ENCODE results near the gene GRAMD4.

DNA sequence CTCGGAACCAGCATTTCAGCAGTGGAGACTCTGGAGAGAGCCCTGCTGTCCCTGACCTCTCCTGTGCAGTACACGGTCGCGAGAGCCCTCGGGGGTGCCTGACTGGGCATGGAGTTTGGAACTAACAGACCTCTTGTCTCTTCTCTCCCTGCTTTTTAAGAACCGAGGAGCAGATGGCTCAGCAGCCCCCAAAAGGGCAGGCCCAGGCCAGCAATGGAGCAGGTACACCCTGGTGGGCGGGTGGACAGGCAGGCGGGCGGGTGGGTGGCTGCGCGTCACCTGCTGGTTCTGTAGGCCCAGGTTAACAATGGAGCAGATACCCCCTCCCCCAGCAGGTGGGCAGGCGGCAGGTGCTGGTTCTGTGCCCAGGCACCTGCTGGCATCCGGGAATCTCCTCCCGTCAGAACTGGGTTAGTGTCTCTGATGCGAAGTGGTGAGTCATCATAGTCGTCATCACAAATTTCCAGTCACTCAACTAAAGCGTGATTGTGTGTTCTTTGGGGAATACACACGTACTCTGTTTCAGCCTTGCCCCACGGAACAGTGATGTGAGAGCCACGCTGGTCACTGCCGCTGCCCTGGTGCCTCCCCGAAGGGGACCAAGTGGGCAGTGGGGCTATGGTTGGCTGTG lies 41.1 kb downstream of the GRAMD4 start:
- TF ChIP-seq, protein P1, sequence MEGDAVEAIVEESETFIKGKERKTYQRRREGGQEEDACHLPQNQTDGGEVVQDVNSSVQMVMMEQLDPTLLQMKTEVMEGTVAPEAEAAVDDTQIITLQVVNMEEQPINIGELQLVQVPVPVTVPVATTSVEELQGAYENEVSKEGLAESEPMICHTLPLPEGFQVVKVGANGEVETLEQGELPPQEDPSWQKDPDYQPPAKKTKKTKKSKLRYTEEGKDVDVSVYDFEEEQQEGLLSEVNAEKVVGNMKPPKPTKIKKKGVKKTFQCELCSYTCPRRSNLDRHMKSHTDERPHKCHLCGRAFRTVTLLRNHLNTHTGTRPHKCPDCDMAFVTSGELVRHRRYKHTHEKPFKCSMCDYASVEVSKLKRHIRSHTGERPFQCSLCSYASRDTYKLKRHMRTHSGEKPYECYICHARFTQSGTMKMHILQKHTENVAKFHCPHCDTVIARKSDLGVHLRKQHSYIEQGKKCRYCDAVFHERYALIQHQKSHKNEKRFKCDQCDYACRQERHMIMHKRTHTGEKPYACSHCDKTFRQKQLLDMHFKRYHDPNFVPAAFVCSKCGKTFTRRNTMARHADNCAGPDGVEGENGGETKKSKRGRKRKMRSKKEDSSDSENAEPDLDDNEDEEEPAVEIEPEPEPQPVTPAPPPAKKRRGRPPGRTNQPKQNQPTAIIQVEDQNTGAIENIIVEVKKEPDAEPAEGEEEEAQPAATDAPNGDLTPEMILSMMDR (IDR thresholded peaks at IDR 0.05), result no peak
- TF ChIP-seq POLR2A (IDR thresholded peaks at IDR 0.05), result no peak

All from testis (tissue), 2 donors.